WTC11 (cell line): Measurements from ENCODE around the gene RAD9A.

ENCODE experiments used
- CBFB ChIP-seq: sonication (generic); formaldehyde crosslinking; IDR thresholded peaks from 2 replicates; pipeline ENCODE4 v1.8.1; 2022; ENCODE audit warnings: mild to moderate bottlenecking, low read depth, missing genetic modification reagents
- KAT7 ChIP-seq: sonication (generic); formaldehyde crosslinking; IDR thresholded peaks from 2 replicates; pipeline ENCODE4 v1.8.1; 2023; ENCODE audit warnings: missing genetic modification reagents, mild to moderate bottlenecking, borderline replicate concordance
- MYBL2 ChIP-seq: sonication (generic); formaldehyde crosslinking; IDR thresholded peaks from 2 replicates; pipeline ENCODE4 v1.8.1; 2023; ENCODE audit warnings: mild to moderate bottlenecking, moderate library complexity, missing genetic modification reagents
- NR3C1 ChIP-seq: sonication (generic); formaldehyde crosslinking; conservative IDR thresholded peaks from 2 replicates; pipeline ENCODE4 v1.8.1; 2023; ENCODE audit warnings: low read depth, mild to moderate bottlenecking, missing genetic modification reagents
- TEAD4 ChIP-seq: sonication (generic); formaldehyde crosslinking; IDR thresholded peaks from 2 replicates; pipeline ENCODE4 v1.8.0; 2022; ENCODE audit warnings: mild to moderate bottlenecking, missing genetic modification reagents
- ZNF263 ChIP-seq: sonication (generic); formaldehyde crosslinking; IDR thresholded peaks from 2 replicates; pipeline ENCODE4 v1.8.1; 2022; ENCODE audit warnings: low read depth, mild to moderate bottlenecking, moderate library complexity, missing genetic modification reagents
- TF ChIP-seq, protein P1 (sequence below): sonication (generic); formaldehyde crosslinking; IDR thresholded peaks from 2 replicates; pipeline ENCODE4 v1.8.1; 2023; ENCODE audit warnings: mild to moderate bottlenecking, missing genetic modification reagents, moderate library complexity
- TF ChIP-seq, protein P2 (sequence below): fragments of 200-600 bp; IDR thresholded peaks from 2 replicates; pipeline ENCODE4 v1.8.0; 2022; ENCODE audit warnings: antibody characterized with exemption
- TF ChIP-seq, protein P3 (sequence below): sonication (generic); formaldehyde crosslinking; IDR thresholded peaks from 2 replicates; pipeline ENCODE4 v1.8.0; 2022; ENCODE audit warnings: mild to moderate bottlenecking, missing genetic modification reagents
- TF ChIP-seq, protein P4 (sequence below): sonication (generic); formaldehyde crosslinking; IDR thresholded peaks from 2 replicates; pipeline ENCODE4 v1.8.0; 2022; ENCODE audit warnings: mild to moderate bottlenecking, missing genetic modification reagents
- TF ChIP-seq, protein P5 (sequence below): sonication (generic); formaldehyde crosslinking; IDR thresholded peaks from 2 replicates; pipeline ENCODE4 v1.8.1; 2023; ENCODE audit warnings: mild to moderate bottlenecking, missing genetic modification reagents, borderline replicate concordance

DNA sequence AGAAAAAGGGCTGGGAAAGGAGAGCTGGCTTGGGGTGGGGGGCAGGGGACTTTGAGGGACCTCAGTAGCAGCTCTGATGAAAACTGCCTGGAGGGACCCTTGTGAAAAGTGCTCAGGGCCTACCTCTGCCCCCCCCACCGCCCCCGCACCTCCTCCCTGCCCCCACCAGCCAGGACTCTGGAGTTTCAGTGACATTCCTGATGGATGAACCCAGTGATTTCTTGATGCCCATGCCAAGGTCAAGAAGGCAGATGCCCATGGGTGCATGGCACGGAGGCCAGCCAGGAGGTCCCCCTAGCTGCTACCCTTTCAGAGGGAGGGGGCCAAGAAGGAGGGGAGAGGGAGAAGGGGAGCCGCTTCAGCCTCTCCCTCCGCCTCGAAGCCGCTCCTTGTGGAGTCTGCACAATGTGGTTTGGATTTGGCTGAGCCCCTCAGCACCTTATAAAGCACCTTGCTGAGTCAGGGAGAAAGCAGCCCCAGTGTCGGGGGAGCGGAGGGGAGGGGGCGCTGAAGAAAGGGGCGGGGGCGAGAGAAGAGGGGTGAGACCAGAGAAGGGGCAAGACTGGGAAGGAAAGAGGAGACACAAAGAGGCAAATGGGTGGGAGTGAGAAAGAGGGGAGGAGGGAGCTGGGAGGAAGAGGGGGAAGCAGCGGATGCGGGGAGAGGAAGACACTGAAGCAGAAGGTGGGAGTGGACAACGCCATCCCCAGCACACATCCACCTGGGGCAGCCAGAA, 16.3 kb upstream of the RAD9A start:
- TF ChIP-seq ZNF263 (no peak), MYBL2 (no peak), TEAD4 (CRISPR knock-in tag) (no peak), KAT7 (CRISPR knock-in tag) (no peak), NR3C1 (CRISPR knock-in tag) (no peak), CBFB (CRISPR knock-in tag) (no peak)
- TF ChIP-seq, protein P1, sequence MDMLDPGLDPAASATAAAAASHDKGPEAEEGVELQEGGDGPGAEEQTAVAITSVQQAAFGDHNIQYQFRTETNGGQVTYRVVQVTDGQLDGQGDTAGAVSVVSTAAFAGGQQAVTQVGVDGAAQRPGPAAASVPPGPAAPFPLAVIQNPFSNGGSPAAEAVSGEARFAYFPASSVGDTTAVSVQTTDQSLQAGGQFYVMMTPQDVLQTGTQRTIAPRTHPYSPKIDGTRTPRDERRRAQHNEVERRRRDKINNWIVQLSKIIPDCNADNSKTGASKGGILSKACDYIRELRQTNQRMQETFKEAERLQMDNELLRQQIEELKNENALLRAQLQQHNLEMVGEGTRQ (CRISPR knock-in tag) = no peak
- TF ChIP-seq, protein P2, sequence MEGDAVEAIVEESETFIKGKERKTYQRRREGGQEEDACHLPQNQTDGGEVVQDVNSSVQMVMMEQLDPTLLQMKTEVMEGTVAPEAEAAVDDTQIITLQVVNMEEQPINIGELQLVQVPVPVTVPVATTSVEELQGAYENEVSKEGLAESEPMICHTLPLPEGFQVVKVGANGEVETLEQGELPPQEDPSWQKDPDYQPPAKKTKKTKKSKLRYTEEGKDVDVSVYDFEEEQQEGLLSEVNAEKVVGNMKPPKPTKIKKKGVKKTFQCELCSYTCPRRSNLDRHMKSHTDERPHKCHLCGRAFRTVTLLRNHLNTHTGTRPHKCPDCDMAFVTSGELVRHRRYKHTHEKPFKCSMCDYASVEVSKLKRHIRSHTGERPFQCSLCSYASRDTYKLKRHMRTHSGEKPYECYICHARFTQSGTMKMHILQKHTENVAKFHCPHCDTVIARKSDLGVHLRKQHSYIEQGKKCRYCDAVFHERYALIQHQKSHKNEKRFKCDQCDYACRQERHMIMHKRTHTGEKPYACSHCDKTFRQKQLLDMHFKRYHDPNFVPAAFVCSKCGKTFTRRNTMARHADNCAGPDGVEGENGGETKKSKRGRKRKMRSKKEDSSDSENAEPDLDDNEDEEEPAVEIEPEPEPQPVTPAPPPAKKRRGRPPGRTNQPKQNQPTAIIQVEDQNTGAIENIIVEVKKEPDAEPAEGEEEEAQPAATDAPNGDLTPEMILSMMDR = no peak
- TF ChIP-seq, protein P3, sequence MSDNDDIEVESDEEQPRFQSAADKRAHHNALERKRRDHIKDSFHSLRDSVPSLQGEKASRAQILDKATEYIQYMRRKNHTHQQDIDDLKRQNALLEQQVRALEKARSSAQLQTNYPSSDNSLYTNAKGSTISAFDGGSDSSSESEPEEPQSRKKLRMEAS (CRISPR knock-in tag) = no peak
- TF ChIP-seq, protein P4, sequence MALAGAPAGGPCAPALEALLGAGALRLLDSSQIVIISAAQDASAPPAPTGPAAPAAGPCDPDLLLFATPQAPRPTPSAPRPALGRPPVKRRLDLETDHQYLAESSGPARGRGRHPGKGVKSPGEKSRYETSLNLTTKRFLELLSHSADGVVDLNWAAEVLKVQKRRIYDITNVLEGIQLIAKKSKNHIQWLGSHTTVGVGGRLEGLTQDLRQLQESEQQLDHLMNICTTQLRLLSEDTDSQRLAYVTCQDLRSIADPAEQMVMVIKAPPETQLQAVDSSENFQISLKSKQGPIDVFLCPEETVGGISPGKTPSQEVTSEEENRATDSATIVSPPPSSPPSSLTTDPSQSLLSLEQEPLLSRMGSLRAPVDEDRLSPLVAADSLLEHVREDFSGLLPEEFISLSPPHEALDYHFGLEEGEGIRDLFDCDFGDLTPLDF (CRISPR knock-in tag) = no peak
- TF ChIP-seq, protein P5, sequence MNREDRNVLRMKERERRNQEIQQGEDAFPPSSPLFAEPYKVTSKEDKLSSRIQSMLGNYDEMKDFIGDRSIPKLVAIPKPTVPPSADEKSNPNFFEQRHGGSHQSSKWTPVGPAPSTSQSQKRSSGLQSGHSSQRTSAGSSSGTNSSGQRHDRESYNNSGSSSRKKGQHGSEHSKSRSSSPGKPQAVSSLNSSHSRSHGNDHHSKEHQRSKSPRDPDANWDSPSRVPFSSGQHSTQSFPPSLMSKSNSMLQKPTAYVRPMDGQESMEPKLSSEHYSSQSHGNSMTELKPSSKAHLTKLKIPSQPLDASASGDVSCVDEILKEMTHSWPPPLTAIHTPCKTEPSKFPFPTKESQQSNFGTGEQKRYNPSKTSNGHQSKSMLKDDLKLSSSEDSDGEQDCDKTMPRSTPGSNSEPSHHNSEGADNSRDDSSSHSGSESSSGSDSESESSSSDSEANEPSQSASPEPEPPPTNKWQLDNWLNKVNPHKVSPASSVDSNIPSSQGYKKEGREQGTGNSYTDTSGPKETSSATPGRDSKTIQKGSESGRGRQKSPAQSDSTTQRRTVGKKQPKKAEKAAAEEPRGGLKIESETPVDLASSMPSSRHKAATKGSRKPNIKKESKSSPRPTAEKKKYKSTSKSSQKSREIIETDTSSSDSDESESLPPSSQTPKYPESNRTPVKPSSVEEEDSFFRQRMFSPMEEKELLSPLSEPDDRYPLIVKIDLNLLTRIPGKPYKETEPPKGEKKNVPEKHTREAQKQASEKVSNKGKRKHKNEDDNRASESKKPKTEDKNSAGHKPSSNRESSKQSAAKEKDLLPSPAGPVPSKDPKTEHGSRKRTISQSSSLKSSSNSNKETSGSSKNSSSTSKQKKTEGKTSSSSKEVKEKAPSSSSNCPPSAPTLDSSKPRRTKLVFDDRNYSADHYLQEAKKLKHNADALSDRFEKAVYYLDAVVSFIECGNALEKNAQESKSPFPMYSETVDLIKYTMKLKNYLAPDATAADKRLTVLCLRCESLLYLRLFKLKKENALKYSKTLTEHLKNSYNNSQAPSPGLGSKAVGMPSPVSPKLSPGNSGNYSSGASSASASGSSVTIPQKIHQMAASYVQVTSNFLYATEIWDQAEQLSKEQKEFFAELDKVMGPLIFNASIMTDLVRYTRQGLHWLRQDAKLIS = no peak
